ENCODE measurements around the gene SLC16A14. TPM values are rescaled to one million over a fixed set of nuclear protein-coding genes. Genes with fewer than 3 reads are reported as not detected.

The SLC16A14 gene
- total RNA-seq, 4 donors from 2014 or later = 7.5 to 11.4 (median 9.1) TPM

DNA sequence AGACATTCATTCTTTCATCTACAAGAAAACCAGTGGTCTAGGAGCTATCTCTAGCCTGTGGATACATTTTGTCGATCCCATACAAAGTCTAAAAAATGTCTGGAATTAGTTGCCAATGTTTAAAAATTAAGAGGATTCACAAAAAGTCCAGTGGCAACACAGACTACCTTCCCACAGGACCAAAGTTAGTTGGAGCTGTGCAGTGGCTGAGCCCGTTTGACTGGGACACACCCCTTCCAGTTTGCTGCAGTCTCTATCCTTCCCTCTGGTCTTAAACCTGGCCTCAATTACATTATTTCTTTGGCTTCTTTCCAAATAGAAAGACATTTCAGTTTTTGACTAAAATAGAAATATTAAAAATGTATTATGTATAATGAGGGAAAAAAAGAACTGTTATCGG lies 18.6 kb downstream of the SLC16A14 start:
- H3K27me3 ChIP-seq = no peaks in the 10 kb centered on the region
- no peak overlapping the region for H3K4me3 ChIP-seq
- TF ChIP-seq, protein P1, sequence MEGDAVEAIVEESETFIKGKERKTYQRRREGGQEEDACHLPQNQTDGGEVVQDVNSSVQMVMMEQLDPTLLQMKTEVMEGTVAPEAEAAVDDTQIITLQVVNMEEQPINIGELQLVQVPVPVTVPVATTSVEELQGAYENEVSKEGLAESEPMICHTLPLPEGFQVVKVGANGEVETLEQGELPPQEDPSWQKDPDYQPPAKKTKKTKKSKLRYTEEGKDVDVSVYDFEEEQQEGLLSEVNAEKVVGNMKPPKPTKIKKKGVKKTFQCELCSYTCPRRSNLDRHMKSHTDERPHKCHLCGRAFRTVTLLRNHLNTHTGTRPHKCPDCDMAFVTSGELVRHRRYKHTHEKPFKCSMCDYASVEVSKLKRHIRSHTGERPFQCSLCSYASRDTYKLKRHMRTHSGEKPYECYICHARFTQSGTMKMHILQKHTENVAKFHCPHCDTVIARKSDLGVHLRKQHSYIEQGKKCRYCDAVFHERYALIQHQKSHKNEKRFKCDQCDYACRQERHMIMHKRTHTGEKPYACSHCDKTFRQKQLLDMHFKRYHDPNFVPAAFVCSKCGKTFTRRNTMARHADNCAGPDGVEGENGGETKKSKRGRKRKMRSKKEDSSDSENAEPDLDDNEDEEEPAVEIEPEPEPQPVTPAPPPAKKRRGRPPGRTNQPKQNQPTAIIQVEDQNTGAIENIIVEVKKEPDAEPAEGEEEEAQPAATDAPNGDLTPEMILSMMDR (IDR thresholded peaks at IDR 0.05) = no peak
- TF ChIP-seq POLR2A (IDR thresholded peaks at IDR 0.05) (no peak), EP300 (IDR thresholded peaks at IDR 0.05) (no peak)
- DNase-seq (ENCODE audit: low spot score in 2 of 2) = no peak
- H3K9me3 ChIP-seq = no peaks in the 10 kb centered on the region
- H3K36me3 ChIP-seq = peaks cover 0 to 16% (median 0%) of the 10 kb centered on the region in 3 donors
- H3K27ac ChIP-seq = no peak overlapping the region
- 62 to 70% methylated on average over 3 of the region's 3 CpGs for WGBS, 2 donors
- peaks cover 0 to 14% (median 4%) of the 10 kb centered on the region in 4 donors for H3K4me1 ChIP-seq

DNA sequence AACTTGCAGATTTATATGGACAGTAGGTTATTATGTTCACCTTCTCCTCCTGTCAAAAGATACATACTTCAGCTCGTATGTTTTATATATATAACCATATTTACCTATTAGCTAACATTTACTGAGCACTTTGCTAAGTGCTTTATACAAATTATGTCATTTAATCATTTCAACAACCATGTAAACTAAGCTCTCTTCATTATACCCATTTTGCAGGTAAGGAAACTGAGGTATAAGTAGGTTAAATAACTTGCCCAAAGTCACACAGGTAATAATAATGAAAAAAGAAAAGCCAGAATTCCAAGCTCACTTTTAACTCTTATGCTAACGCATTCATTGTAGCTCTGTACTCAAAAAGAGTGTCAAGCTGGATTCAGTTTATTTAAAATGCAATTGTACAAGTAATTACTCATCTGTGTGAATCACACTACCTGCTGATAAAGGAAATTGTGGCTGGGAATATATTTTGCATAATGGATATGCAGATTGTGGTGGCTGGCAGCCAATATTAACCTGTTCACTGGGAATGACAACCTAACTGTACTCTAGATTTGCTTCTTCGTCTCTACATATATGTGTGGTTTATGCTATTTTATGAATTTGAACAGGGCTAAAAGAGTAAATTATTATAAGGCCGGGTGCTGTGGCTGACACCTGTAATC lies 20.6 kb downstream of the SLC16A14 start:
- H3K27me3 ChIP-seq = no peaks in the 10 kb centered on the region
- no peaks in the 10 kb centered on the region for H3K9me3 ChIP-seq
- TF ChIP-seq, protein P1 (IDR thresholded peaks at IDR 0.05) = no peak
- TF ChIP-seq POLR2A (IDR thresholded peaks at IDR 0.05) (no peak), EP300 (IDR thresholded peaks at IDR 0.05) (no peak)
- no peak overlapping the region for H3K27ac ChIP-seq
- peaks cover 0 to 21% (median 0%) of the 10 kb centered on the region in 3 donors for H3K36me3 ChIP-seq
- H3K4me1 ChIP-seq = peaks cover 0 to 8% (median 3%) of the 10 kb centered on the region in 4 donors
- no peak for DNase-seq (ENCODE audit: low spot score in 2 of 2)
- no peak overlapping the region for H3K4me3 ChIP-seq
- WGBS, 2 donors = 84 to 88% methylated on average over 4 of the region's 4 CpGs

DNA sequence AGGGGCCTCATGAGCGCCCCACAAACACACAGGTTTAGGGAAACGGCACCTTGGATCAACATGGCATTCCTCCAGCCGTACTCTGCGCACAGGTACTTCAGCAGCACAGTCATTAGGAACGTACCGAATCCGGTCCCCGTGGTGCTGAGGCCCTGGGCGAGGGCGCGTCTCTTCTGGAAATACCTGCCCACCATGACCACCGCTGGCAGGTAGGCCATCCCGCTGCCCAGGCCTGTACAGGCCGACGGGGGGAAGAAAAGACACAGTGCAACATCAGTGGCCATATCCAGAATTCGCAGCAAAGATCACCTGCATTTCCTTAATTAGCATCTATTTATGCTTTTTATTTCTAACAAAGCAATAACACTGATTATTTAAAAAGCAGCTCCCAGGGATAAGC lies 22.2 kb downstream of the SLC16A14 start:
- 97% methylated on average over 16 of the region's 16 CpGs for WGBS, 2 donors
- no peak for DNase-seq (ENCODE audit: low spot score in 2 of 2)
- H3K27me3 ChIP-seq = no peaks in the 10 kb centered on the region
- peaks cover 0 to 3% (median 0%) of the 10 kb centered on the region in 4 donors for H3K9me3 ChIP-seq
- H3K36me3 ChIP-seq = peaks cover 0 to 21% (median 0%) of the 10 kb centered on the region in 3 donors
- no peaks in the 10 kb centered on the region for H3K4me1 ChIP-seq
- H3K4me3 ChIP-seq = no peak overlapping the region
- H3K27ac ChIP-seq = no peak overlapping the region
- TF ChIP-seq EP300 (IDR thresholded peaks at IDR 0.05) (no peak), POLR2A (IDR thresholded peaks at IDR 0.05) (no peak)
- TF ChIP-seq, protein P1 (IDR thresholded peaks at IDR 0.05) = no peak

DNA sequence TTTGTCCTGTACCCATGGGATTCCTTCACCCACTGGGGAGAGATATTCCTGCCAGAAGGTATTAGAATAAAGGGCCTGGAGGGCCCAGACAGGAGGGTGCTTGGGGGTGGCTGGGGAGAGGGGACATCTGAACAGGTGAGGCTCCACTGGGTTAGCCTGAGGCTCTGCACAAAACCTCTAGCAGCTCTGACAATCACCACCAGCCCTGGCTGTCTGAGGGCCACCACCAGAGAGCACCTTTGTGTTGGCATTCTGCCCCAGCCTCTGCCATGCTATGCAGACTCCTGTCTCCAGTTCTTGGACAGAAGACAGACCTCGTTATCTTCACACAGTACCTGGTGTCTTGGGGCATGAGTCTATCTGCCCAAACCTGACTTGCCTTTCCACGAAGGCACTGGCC lies 25.3 kb downstream of the SLC16A14 start:
- H3K27ac ChIP-seq = no peak overlapping the region
- TF ChIP-seq POLR2A (IDR thresholded peaks at IDR 0.05) (no peak), EP300 (IDR thresholded peaks at IDR 0.05) (no peak)
- TF ChIP-seq, protein P1 (IDR thresholded peaks at IDR 0.05) = no peak
- H3K27me3 ChIP-seq = no peaks in the 10 kb centered on the region
- H3K4me1 ChIP-seq = no peaks in the 10 kb centered on the region
- WGBS, 2 donors = 83 to 97% methylated on average over 2 of the region's 2 CpGs
- peaks cover 0 to 21% (median 0%) of the 10 kb centered on the region in 3 donors for H3K36me3 ChIP-seq
- DNase-seq (ENCODE audit: low spot score in 2 of 2) = no peak
- no peak overlapping the region for H3K4me3 ChIP-seq
- H3K9me3 ChIP-seq = peaks cover 0 to 3% (median 0%) of the 10 kb centered on the region in 4 donors

DNA sequence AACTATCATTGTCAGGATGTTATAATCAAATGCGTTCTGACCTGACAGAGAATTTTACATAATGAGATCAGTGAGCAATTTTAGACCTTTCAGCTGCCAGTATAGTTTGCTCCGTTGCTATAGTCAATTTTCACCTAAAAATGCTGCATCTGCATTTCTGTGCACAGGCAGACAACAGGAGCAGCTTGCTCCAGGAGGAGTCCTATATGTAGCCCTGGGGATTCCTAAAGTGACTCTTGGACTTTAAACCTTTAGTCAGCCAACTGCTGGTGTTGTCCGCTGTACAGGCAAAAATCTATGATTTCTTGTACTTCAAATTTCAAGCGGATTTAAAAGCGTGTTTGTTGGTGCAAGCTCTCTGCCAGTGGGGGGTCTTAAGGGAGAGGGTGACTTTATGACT lies 25.7 kb downstream of the SLC16A14 start:
- H3K36me3 ChIP-seq = peaks cover 0 to 21% (median 0%) of the 10 kb centered on the region in 3 donors
- no peaks in the 10 kb centered on the region for H3K4me1 ChIP-seq
- no peak for TF ChIP-seq EP300 (IDR thresholded peaks at IDR 0.05)
- H3K4me3 ChIP-seq = no peak overlapping the region
- peaks cover 0 to 3% (median 0%) of the 10 kb centered on the region in 4 donors for H3K9me3 ChIP-seq
- no peaks in the 10 kb centered on the region for H3K27me3 ChIP-seq
- no peak for DNase-seq (ENCODE audit: low spot score in 2 of 2)
- H3K27ac ChIP-seq = no peak overlapping the region
- 92 to 97% methylated on average over 5 of the region's 5 CpGs for WGBS, 2 donors

Data from tibial nerve (tissue), 4 donors.